Stimulated activated CD4-positive, alpha-beta T cell treated with anti-CD3 and anti-CD28 coated beads, Interleukin-12 subunit alpha, Interleukin-12 subunit beta, amount 100 ng/mL, for 48 hours (primary cell): ENCODE data around the gene GSG1L2.

Experiments
- DNase-seq, 3 donors: peaks; one replicate each; pipeline ENCODE4 v3.0.0-alpha.2; 2020; ENCODE audit warnings: low read depth in 2 of 3, low spot score in 1 of 3

Gene GSG1L2

DNA sequence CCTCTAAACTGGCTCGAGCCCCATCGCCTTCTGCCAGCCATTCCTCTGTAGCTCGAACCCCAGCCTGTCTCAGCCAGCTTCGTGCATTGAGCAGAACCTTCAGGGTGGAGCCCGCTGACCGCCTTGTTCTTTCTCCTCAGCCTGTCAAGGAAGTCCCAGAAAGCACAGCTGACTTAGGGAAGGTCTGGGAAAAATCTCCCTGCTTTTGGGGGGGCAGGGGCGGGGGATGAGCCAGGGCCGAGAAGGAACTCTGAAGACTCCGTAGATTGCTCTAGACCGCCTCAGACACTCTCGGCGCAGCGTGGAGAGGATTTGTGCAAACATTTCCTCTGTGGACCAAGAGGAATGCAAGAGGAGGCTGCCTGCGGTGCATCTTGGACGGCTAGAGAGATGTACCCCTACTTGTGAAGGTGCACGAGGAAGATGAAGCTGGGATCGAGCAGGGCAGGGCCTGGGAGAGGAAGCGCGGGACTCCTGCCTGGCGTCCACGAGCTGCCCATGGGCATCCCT lies 3.8 kb upstream of the GSG1L2 start, which contains the start of gene GLP2R:
GLP2R (plus strand) TSS at position 284 of the 510 bp plus-strand sequence; CDS start at position 424, 140 bp downstream.
- DNase-seq: no peak

DNA sequence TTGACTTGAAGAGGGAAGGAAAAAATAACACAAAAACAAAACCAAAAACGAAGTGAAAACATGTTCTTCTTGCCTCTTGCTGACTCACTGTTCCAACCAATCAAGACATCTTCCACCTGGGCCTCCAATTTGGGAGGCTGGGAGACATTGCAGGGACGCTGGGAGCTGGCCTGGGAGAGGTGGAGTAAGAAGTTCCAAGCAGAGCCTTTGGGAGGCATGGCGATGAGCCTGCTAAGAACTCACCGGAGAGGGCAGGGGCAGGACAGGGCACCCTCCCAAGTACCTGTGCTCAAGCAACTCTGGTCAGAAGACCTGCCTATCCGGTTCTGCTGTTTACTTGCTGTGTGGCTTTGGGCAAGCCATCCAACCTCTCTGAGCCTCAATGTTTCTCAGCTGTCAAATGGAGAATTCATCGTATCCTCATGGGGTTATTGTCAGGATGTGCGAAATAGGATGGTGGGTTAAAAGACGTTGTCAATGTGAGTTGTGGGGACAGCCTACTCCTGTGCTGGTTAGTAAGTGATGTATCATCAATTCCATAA lies 3.0 kb upstream of the GSG1L2 start:
- no peak for DNase-seq

DNA sequence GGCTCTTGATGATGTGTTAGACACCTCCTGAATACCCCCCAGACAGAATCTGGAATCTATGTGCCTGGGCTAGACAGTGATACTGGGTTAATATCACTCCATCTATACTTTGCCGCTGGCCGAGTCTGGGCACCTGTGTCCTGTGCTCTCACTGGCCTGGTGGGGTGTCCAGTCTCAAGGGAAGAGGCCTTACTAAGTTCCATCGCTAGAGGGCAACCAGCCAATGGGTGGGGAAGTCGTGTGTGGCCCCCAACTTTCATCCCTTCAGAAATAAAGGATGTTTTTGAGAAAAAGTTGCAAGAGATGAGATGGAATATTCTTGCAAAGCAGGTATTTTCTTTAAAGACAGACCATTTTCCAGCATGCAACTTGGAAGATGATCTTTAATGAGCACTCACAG lies 2.2 kb upstream of the GSG1L2 start:
- DNase-seq: no peak

DNA sequence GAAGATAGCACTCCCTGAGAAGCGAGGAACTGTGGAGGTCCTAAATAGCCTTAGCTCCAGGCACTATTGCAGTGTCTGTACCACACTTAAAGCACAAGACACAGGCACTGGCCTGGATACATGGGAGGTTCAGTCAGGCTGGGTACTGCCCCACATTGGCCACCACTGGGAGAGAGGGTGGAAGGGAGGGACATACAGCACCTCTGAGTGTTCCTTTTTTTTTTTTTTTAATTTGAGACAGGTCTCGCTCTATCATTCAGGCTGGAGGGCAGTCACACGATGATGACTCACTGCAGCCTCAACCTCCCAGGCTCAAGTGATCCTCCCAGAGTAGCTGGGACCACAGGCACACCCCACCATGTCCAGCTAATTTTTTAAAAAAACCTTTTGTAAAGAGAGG lies 1.4 kb downstream of the GSG1L2 start:
- no peak for DNase-seq

DNA sequence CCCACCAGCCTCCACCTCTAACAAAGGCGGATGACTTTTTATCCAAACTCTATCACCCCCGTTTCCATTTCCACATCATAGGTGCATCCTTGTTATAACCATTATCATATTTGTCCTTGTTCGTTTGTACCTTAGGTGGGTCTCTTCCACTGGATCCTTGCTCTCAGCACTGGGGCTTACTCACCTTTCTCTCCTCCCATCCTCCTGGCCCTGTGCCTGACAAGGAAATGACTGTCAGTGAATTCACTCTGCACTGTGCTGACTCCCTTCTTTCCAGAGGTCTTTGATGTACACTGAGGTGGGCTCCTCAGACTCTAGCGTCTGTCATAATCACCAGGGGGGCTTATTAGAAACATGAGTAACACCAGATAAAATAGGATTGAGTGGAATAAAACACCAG lies 3.1 kb downstream of the GSG1L2 start:
- DNase-seq: no peak

DNA sequence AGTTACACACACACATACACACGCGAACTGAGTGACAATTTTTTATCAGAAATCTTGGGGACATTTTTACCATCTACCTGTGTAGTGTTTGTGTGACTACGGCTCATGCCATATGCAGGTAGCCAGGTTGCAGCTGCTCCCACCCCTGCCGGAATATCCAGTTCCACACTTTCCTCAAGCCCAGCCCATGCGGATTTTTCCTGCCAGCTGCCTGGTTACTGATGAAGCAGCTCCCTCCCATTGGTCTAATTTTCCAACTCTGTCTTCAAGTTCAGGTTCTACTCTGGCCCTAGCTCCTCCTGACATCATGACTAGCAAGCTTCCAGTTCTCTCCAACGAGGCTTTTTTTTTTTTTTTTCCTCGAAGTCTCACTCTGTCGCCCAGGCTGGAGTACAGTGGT lies 4.8 kb downstream of the GSG1L2 start:
- no peak for DNase-seq

DNA sequence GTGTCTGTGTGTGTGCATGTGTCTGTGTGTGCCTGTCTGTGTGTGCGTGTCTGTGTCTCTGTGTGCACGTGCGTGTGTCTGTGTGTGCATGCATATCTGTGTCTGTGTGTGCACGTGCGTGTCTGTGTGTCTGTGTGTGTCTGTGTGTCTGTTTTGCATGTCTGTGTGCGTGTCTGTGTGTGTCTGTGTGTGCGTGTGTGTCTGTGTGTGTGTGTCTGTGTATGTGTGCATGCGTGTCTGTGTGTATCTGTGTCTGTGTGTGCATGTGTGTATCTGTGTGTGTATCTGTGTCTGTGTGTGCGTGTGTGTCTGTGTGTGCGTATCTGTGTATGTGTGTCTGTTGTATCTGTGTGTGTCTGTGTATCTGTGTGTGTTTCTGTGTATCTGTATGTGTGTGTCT lies 5.4 kb downstream of the GSG1L2 start:
- no peak for DNase-seq

DNA sequence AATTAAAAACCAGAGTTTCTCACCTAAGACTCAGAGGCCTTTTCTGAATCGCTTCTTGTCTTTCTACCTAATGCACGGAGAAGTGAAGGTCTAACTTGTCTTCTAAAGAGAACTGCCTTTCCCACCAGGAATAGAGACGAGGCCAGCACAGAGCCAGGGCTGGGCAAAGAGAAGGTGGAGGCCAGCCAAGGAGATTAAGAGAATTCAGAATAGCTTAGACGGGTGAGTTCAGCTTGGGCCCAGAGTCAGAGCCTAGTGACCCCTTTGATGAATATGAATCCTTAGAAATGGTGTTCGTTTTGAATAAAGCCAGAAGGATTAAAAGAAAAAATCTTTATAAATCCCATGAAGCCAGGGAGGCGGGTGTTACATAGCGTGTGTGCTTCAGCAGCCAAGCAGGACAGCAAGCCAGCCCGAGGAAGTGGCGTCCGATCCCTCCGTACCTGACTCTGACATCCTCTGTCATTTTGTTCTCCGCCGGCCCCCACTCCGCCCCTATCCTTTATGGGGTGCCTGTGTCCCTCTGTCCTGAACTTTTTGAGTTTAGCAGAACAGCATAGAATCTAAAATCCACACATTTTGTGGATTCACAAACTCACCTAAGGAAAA lies 7.4 kb downstream of the GSG1L2 start:
- DNase-seq: no peak

DNA sequence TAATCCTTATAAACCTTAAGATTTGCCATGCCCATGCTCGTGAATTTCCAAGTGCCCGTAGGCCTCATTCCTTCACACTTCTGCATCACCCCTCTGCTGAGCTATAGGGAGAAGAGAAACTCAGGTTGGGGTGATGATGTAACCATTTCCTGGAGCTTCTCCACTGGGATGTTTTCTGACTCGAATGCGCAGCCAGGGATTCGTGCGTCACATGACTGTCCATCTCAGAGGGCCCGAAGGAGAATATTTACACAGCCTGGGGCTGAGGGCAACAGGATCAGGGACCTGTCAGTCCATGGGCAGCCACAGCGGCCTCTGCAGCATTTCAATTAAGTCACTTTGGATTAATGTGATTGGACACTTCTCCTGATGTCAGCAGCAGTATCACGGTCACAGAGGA lies 8.7 kb downstream of the GSG1L2 start:
- DNase-seq: no peak

DNA sequence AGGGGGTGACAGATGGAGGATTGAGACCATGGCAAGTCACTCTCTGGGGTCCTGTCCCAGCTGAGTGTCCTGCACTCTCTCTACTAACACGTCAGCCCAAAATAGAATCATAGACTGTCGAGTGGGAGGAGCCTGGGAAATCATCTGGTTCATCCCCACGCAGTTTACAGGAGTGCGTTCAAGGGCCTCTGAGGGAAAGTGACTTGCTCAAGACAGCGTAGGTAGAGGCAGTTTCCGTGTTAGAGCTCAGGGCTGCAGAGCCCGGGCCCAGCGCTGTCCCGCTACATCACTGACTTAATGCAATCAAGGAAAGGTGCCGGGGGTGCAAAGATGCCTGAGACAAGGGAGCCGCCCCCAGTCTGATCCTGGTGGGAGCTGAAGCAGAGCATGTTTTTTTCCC lies 10.3 kb downstream of the GSG1L2 start:
- DNase-seq: no peak

DNA sequence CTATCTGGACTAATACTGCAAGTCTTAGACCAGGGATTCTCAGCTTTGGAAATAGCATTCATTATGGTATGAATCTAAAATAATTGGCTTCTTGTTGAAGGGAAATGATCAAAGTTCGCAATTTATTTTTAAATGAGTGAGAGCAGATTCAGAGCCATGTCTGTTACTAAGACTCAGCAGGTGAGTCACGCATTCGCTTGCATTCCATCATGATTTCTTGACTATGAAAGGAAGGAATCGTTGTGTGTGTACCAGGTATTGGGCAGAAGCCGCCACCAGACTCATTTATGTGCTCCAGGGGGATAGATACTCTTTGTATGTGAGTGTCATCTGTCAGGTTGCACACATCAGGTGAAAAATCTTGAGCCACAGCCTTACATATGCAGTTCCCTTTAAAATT lies 10.8 kb downstream of the GSG1L2 start:
- no peak for DNase-seq

DNA sequence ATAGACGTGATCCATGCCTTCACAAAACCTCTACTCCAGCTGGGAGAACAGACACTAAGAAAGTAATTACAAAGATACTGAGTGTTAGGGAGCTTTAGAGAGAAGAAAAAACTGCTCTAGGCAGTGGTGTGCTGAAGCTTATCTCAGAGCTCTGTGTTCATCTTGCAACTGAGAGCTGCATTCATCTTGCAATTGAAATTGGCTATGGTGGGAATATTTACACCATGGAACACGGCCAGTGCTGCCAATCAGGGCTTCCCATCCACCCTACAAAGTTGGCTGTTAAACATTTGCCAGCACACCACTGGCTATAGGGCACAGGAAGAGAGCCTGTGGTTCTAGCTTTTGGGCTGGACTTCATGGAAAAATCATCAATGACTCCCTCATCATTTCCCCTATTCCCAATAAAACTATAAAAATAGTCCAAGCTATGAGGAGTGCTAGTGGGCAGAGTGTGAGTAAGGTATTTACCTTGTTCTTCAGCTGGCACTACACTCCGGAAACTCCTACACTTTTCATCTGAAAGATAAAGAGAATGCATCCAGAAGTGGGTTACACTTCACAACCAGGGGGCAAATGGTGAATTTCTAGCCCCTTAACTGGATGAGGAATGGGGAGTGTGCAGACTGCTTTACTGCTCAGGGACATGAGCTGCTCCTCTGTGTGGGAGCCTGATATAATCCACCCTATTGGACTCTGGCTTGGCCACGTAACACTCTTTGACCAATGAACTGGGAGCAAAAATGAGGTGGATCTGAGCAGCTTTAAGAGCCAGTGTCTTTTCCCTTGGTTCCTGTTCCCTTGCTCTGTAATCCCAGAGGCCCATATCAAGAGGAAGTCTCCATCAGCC lies 11.6 kb downstream of the GSG1L2 start:
- DNase-seq: no peak

DNA sequence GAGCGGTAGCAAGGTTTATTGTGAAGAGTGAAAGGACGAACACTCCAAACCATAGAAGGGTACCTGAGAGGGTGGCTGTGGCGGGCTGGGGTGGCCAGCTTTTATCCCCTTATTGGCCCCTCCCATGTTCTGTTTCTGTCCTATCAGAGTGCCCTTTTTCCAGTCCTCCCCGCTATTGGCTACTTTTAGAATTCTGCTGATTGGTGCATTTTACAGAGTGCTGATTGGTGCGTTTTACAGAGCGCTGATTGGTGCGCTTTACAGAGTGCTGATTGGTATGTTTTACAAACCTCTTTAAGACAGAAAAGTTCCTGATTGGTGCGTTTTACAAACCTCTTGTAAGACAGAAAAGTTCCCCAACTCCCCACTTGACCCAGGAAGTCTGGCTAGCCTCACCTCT lies 12.5 kb downstream of the GSG1L2 start:
- no peak for DNase-seq

DNA sequence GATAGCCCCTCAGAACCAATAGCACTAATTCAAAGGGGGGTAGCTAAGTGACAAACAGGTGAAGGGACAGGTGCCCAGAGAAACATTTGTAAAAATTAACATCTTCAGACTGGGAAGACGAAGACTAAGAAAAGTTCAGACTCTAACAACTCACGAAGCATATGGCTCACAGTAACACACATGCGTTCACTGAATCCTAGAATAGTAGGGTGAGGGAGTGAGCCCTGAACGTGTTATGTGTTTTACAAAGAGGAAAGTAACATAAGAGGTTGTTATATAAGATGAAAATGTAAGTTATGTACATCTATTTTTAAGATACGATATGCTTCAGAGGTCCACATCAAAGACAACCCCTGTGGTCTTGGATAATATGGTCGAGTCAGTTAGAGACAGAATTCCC lies 15.2 kb downstream of the GSG1L2 start:
- DNase-seq: no peak

DNA sequence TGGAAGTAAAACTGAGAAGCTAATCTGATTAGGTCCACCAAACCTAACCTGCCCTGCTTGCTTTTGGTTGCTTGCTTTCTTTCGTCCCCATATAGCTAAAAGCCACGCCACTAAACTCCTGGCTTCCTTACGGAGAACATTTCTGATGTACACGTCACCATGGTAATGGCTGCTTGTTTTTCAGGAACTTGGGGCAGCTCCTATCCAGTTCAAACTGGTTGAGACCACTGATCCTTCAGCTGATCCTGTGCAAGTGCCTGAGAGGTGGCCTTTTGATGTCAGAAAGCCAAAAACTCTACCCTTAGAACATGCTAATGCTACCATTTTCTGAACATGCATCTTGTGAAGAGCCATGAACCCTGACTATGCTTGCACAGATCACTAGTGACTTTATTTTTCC lies 16.1 kb downstream of the GSG1L2 start:
- DNase-seq: no peak

DNA sequence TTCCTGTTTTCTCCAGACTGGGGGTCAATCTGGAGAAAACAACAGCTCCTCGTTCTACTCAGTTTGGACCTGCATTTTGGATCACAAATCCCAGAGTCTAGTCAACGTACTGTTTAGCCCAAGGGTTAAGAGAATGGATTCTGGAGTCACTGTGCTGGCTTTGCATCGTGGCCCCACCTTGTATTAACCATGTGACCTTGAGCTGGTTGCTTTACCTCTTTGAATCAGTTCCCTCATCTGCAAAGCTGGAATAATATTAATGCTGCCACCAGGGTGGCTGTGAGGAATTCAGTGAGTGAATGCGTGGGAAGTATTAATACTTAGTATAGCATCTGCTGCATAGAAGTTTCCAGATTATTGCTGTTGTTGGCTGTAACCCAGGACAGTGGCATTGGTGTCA lies 19.2 kb downstream of the GSG1L2 start:
- DNase-seq: no peak

DNA sequence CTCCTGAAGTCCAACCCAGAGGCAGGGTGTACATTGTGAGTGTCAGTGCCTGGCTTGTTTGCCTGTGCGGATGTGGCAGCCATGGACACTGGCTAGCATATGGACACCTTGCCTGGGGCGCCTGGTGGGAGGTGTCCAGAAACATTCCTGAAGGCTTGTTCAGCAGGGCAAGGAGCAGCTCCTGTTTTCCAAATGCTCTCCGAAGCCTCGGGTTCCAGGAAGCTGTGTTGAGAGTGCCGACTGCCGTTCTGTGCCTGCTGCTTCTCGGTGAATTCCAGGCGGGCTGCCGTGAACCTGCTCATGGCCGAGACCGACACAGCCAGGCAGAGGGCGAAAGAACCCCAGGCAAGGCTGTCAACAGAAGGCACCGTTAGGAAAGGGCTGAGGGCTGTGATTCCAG lies 19.6 kb downstream of the GSG1L2 start:
- no peak for DNase-seq

DNA sequence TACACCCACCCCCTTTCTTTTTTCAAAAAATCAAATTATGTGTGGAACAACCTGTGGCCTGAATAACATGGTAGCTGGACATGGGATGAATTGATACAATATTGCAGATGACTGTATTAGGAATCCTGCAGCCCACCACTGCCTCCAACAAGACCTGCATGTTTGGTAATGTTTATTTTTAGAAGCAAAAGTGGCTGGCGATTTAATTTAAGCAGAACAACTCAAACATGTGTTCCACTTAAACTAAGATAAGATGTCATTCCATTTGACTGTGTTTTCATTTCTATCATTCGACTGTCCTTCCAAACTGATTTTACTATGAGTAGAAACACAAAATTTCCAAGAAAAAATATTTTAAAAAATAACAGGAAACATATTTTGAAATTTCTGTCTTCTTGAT lies 20.4 kb downstream of the GSG1L2 start:
- DNase-seq: no peak

DNA sequence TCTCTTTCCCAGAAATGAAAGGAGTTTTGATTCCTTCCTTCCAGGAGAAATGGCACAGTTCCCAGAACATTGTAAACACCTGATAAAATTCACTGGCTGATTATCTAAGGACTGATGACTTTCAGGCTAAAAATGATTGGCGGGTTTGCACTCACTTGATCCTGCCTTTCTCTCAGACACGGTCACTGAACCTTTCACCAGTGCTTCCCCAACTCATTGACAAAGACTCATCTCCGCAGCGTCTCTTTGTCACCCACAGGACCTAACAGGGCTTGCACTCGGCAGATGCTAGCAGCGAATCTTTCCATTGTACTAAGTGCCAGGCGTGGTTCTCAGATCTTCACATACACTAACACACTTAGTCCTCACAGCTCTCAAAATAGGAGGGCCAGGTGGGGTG lies 23.2 kb downstream of the GSG1L2 start:
- no peak for DNase-seq

DNA sequence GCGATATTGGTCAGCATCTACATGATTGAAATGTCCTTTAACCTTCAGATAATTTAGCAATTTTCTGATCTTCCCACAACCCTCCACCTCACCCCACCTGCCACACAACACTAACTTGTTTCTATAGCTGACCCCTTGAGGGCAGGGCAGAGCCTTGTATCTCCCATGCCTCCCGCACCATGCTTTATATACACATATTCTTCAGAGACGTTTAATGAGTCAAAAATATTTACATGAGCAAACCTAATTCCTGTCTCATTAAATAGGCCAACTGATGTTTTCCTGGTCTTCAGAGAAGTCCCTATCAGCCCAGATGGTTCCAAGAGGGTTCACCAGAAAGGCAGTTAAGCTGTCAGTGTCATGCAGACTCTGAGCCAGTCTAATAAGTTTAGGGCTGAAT lies 23.9 kb downstream of the GSG1L2 start:
- no peak for DNase-seq

DNA sequence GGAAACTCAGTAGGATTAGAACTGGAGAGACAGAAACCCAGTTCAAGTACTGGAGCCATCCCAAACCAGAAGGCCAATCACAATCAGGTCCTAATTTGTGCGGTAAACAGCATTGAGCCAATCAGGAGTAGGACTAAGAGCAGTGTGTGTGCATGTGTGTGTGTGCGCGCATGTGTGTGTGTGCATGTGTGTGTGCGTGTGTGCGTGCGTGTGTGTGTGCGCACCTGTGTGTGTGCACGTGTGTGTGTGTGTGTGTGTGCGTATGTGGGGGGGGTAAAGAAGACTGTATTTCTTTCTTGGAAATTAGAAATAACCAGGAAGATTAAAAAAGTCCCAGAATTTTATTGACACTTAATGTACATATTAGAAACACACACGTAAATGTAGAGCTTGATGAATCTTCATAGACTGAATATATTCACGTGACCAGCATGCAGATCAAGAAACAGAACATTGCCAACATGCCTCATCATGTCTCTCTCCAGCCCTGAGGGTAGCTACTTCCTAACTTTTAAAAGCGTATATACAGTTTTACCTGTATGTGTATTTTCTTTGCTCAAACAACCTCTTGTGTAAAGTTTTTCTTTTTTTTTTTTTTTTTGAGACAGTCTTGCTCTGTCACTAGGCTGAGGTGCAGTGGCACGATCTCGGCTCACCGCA lies 29.6 kb downstream of the GSG1L2 start:
- DNase-seq: no peak
